Liver (tissue), 9 donors: Measurements from ENCODE around the gene NIBAN1. TPM values are rescaled to one million over a fixed set of nuclear protein-coding genes. Genes with fewer than 3 reads are reported as not detected.
"Not testable (repeated sequence)": the region's sequence is repeated elsewhere in the genome, so short reads cannot be mapped to it uniquely, and the experiment has no call there.

Experiments
- DNase-seq: peaks from one replicate; pipeline ENCODE4 v3.0.0-alpha.2; 2017; ENCODE audit warnings: low spot score
- H3K27ac ChIP-seq, 2 donors: one replicate each; pipeline ENCODE4 v1.7.0; 2013; ENCODE audit warnings: inconsistent platforms in 2 of 2, low read length in 2 of 2, control low read depth in 1 of 2, low read depth in 1 of 2, mild to moderate bottlenecking in 1 of 2
- H3K27me3 ChIP-seq, 4 donors: one replicate each; pipeline versions ENCODE4 v1.6.1 to v1.7.0; 2013; ENCODE audit warnings: low read length in 3 of 4, inconsistent platforms in 1 of 4, mild to moderate bottlenecking in 1 of 4, moderate library complexity in 1 of 4; ENCODE audit not compliant: control insufficient read depth in 4 of 4, insufficient read depth in 4 of 4
- H3K36me3 ChIP-seq, 4 donors: one replicate each; pipeline versions ENCODE4 v1.6.1 to v1.7.0; 2013; ENCODE audit warnings: low read length in 3 of 4, mild to moderate bottlenecking in 3 of 4, low read depth in 1 of 4, moderate library complexity in 1 of 4; ENCODE audit not compliant: control insufficient read depth in 4 of 4, insufficient read depth in 3 of 4
- H3K4me1 ChIP-seq, 4 donors: one replicate each; pipeline versions ENCODE4 v1.6.1 to v1.7.0; 2013; ENCODE audit warnings: low read length in 3 of 4, mild to moderate bottlenecking in 3 of 4, moderate library complexity in 1 of 4; ENCODE audit not compliant: control insufficient read depth in 4 of 4, insufficient read depth in 4 of 4
- H3K4me3 ChIP-seq, 3 donors: one replicate each; pipeline versions ENCODE4 v1.6.1 to v1.7.0; 2013; ENCODE audit warnings: low read length in 3 of 3, control low read depth in 1 of 3, low read depth in 1 of 3, mild to moderate bottlenecking in 1 of 3
- H3K9ac ChIP-seq, 2 donors: one replicate each; pipeline ENCODE4 v1.7.0; 2013; ENCODE audit warnings: low read length in 2 of 2, mild to moderate bottlenecking in 2 of 2, moderate library complexity in 2 of 2, control low read depth in 1 of 2, low read depth in 1 of 2
- H3K9me3 ChIP-seq, 4 donors: one replicate each; pipeline versions ENCODE4 v1.6.1 to v1.7.0; 2013; ENCODE audit warnings: low read length in 3 of 4; ENCODE audit not compliant: control insufficient read depth in 4 of 4
- ATF3 ChIP-seq: IDR thresholded peaks from 2 replicates; pipeline ENCODE4 v1.6.1; 2016; ENCODE audit warnings: antibody characterized with exemption
- CTCF ChIP-seq: fragments of 150-350 bp; IDR thresholded peaks from 2 replicates; pipeline ENCODE4 v1.5.1; 2017; ENCODE audit warnings: improper control_type of control experiment, low read depth, low read length; ENCODE audit not compliant: missing input control
- FOXA1 ChIP-seq: IDR thresholded peaks from 2 replicates; pipeline ENCODE4 v1.6.1; 2016; ENCODE audit warnings: antibody characterized with exemption
- GABPA ChIP-seq, 2 donors: IDR thresholded peaks in 1 of 2; conservative IDR thresholded peaks in 1 of 2; 2 replicates each; pipeline ENCODE4 v1.6.1; 2016; ENCODE audit warnings: antibody characterized with exemption in 2 of 2, mild to moderate bottlenecking in 1 of 2, moderate library complexity in 1 of 2
- HNF4A ChIP-seq, 2 donors: conservative IDR thresholded peaks; 2 replicates each; pipeline ENCODE4 v1.6.1; 2016; ENCODE audit warnings: antibody characterized with exemption in 2 of 2, mild to moderate bottlenecking in 2 of 2
- HNF4G ChIP-seq: IDR thresholded peaks from 2 replicates; pipeline ENCODE4 v1.6.1; 2016; ENCODE audit warnings: antibody characterized with exemption
- NR2F2 ChIP-seq: IDR thresholded peaks from 2 replicates; pipeline ENCODE4 v1.6.1; 2016; ENCODE audit warnings: antibody characterized with exemption
- RXRA ChIP-seq, 2 donors: IDR thresholded peaks; 2 replicates each; pipeline ENCODE4 v1.6.1; 2017 to 2018; ENCODE audit warnings: antibody characterized with exemption in 2 of 2, mild to moderate bottlenecking in 1 of 2
- SP1 ChIP-seq: IDR thresholded peaks from 2 replicates; pipeline ENCODE4 v1.6.1; 2018; ENCODE audit warnings: antibody characterized with exemption, mild to moderate bottlenecking
- ZBTB33 ChIP-seq: IDR thresholded peaks from 2 replicates; pipeline ENCODE4 v1.6.1; 2016; ENCODE audit warnings: antibody characterized with exemption
- WGBS: extraction: QIAGEN DNeasy Blood & Tissue Kit; methylation state at CpG from one replicate; pipeline ENCODE4 v1.1.7; 2013; 5-methylcytosine and 5-hydroxymethylcytosine counted together
- polyA plus RNA-seq, 2 donors: library from polyadenylated mRNA; stranded (reverse) in 1 of 2; unstranded in 1 of 2; fragments of 200-250 nt in 1 of 2; fragments of >200 nt in 1 of 2; fragmentation: Nextera tagmentation in 1 of 2; extraction: Ambion mirVana in 1 of 2; gene quantifications; one replicate each; pipeline versions ENCODE4 v1.2.1 to v1.2.3, GENCODE V29; 2013 to 2015
- total RNA-seq, 2 donors: library from RNA; depleted of rRNA; stranded (reverse); fragments of >200 nt; gene quantifications; one replicate each; pipeline ENCODE4 v1.2.3, GENCODE V29; 2014
- donor health status: healthy.
- donor health status: healthy.
- donor health status: healthy.
- donor health status: healthy.
- donor health status: healthy.

NIBAN1 gene
- total and polyA plus RNA-seq, 4 donors: 0.50 to 5.5 (median 2.8) TPM

GRCh38 chr1:184965439-184965838 lies 8.9 kb downstream of the NIBAN1 start (continued):
- TF ChIP-seq FOXA1 (no peak), SP1 (no peak)

- no peaks in the 10 kb centered on the region for H3K27me3 ChIP-seq
- no peak overlapping the region for H3K27ac ChIP-seq
- H3K36me3 ChIP-seq: no peaks in the 10 kb centered on the region
- TF ChIP-seq CTCF (no peak), ATF3 (no peak), HNF4G (no peak), ZBTB33 (no peak), HNF4A (conservative IDR thresholded peaks at IDR 0.05) (no peak), GABPA (IDR thresholded peaks at IDR 0.05 in 1 of 2, conservative IDR thresholded peaks at IDR 0.05 in 1 of 2) (no peak)
- H3K9me3 ChIP-seq: no peaks in the 10 kb centered on the region
- H3K4me1 ChIP-seq: no peaks in the 10 kb centered on the region
- DNase-seq: no peak
- no peak overlapping the region for H3K4me3 ChIP-seq
- no peak overlapping the region for H3K9ac ChIP-seq
- WGBS: 76% methylated on average over 1 of the region's 1 CpG
These were observed 14.7 kb downstream of the NIBAN1 start for GRCh38 chr1:184959626-184960025.

GRCh38 chr1:184958554-184959353 lies 15.6 kb downstream of the NIBAN1 start:
- peak; percentile 38 for TF ChIP-seq SP1
- TF ChIP-seq RXRA (IDR thresholded peaks at IDR 0.05): peak in 1 of 2 donors; percentile 14
- TF ChIP-seq ZBTB33: no peak
- peak; percentile 51 for TF ChIP-seq NR2F2
- no peak for TF ChIP-seq HNF4A (conservative IDR thresholded peaks at IDR 0.05)
- no peaks in the 10 kb centered on the region for H3K4me1 ChIP-seq
- H3K36me3 ChIP-seq: no peaks in the 10 kb centered on the region
- no peaks in the 10 kb centered on the region for H3K9me3 ChIP-seq
- no peaks in the 10 kb centered on the region for H3K27me3 ChIP-seq
- WGBS: 68% methylated on average over 4 of the region's 4 CpGs
- H3K9ac ChIP-seq: no peak overlapping the region
- no peak overlapping the region for H3K4me3 ChIP-seq
- no peak overlapping the region for H3K27ac ChIP-seq
- DNase-seq: no peak

GRCh38 chr1:184957901-184958300 lies 16.4 kb downstream of the NIBAN1 start:
- WGBS: 95% methylated on average over 2 of the region's 2 CpGs
- DNase-seq, H3K9ac ChIP-seq, H3K9me3 ChIP-seq, H3K36me3 ChIP-seq, H3K27ac ChIP-seq, H3K4me3 ChIP-seq, H3K27me3 ChIP-seq, H3K4me1 ChIP-seq: not testable (repeated sequence)
